ENCODE data around the gene HMGCS1. TPM values are rescaled to one million over a fixed set of nuclear protein-coding genes. Genes with fewer than 3 reads are reported as not detected.

HMGCS1 gene
- total and polyA plus RNA-seq, 9 of the 15 experiments (the other 6 are each of a cell fraction or from before 2014, with no cell fraction given) = 43.7 to 337 (median 111) TPM

DNA sequence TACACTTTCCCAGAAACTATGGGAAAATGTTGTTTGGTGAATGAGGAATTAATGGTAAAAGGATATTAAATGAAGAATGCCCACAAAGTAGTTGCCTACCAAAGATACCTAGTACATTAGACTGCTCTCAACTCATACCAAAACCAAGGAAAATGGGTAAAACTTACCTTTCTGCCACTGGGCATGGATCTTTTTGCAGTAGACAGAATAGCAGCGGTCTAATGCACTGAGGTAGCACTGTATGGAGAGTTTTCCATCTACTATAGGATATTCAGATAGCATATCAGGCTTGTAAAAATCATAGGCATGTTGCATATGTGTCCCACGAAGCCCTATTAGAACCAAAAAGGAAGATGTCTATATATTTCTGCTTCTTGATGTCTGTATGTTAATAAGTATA lies 16.4 kb downstream of the HMGCS1 start:
- ATAC-seq (no peak), FAIRE-seq (no peak), DNase-seq (ENCODE audit: extremely low read depth in 1 of 4, low spot score in 3 of 4) (no peak)
- no peaks in the 10 kb centered on the region for H3K9me3 ChIP-seq (replicated peaks; ENCODE audit: control insufficient read depth, insufficient read depth, low read depth, low read length)
- no peak overlapping the region for H3K4me3 ChIP-seq
- H2AFZ ChIP-seq (ENCODE audit: low read depth, low read length) = no peak overlapping the region
- no TSS peak for BruUV-seq (replicated peaks)
- ChIA-PET CTCF (ENCODE audit: low intra/inter-chr PET ratio) (no interaction called here), POLR2A (interaction anchor here (1.8 kb wide), 1 partner anchor 15 kb away, joined by 5 read pairs; no protein-coding TSS in a partner anchor)
- H3K36me3 ChIP-seq (ENCODE audit: control insufficient read depth, insufficient read depth, low read length) = peaks cover 96% of the 10 kb centered on the region
- H3K79me2 ChIP-seq (ENCODE audit: control insufficient read depth, insufficient read depth, low read length) = peaks cover 24% of the 10 kb centered on the region
- no peak overlapping the region for H3K4me2 ChIP-seq (ENCODE audit: insufficient read depth, low read length)
- peaks cover 1 to 11% of the 10 kb centered on the region in 2 experiments; a peak in 4 of 5 replicates for H3K4me1 ChIP-seq (replicated peaks in 1 of 2; ENCODE audit: control insufficient read depth in 2 of 2, insufficient read depth in 2 of 2, low read length in 2 of 2)
- peaks cover 7% of the 10 kb centered on the region for H4K20me1 ChIP-seq (replicated peaks; ENCODE audit: control insufficient read depth, insufficient read depth, low read length)
- no peaks in the 10 kb centered on the region for H3K9me1 ChIP-seq (ENCODE audit: control insufficient read depth, insufficient read depth, low read length)
- no peaks in the 10 kb centered on the region for H3K27me3 ChIP-seq (ENCODE audit: control insufficient read depth in 2 of 2, insufficient read depth in 2 of 2, low read length in 2 of 2)
- in situ Hi-C loops (cut with MboI) = no loop called here
- H3K9ac ChIP-seq (ENCODE audit: insufficient read depth in 1 of 2, low read depth in 2 of 2, low read length in 2 of 2) = no peak overlapping the region
- 62% methylated on average over 2 of the region's 2 CpGs for WGBS (ENCODE audit: insufficient coverage, low coverage, missing lambda C conversion rate)
- no peak overlapping the region for H3K27ac ChIP-seq (ENCODE audit: extremely low read depth, low read depth, low read length)
- intact Hi-C loops (cut with micrococcal nuclease) = no loop called here
- TF ChIP-seq ILF3 (IDR thresholded peaks at IDR 0.05; ENCODE audit: borderline replicate concordance) = no peak
- TF ChIP-seq ZNF384 (IDR thresholded peaks at IDR 0.05; ENCODE audit: low read depth, low read length) = no peak
- no peak for TF ChIP-seq POLR3G (IDR thresholded peaks at IDR 0.05; ENCODE audit: extremely low read depth, insufficient read length, insufficient replicate concordance)
- TF ChIP-seq, protein P1, sequence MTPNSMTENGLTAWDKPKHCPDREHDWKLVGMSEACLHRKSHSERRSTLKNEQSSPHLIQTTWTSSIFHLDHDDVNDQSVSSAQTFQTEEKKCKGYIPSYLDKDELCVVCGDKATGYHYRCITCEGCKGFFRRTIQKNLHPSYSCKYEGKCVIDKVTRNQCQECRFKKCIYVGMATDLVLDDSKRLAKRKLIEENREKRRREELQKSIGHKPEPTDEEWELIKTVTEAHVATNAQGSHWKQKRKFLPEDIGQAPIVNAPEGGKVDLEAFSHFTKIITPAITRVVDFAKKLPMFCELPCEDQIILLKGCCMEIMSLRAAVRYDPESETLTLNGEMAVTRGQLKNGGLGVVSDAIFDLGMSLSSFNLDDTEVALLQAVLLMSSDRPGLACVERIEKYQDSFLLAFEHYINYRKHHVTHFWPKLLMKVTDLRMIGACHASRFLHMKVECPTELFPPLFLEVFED (CRISPR knock-in tag; conservative IDR thresholded peaks at IDR 0.05) = no peak
- TF ChIP-seq, protein P2, sequence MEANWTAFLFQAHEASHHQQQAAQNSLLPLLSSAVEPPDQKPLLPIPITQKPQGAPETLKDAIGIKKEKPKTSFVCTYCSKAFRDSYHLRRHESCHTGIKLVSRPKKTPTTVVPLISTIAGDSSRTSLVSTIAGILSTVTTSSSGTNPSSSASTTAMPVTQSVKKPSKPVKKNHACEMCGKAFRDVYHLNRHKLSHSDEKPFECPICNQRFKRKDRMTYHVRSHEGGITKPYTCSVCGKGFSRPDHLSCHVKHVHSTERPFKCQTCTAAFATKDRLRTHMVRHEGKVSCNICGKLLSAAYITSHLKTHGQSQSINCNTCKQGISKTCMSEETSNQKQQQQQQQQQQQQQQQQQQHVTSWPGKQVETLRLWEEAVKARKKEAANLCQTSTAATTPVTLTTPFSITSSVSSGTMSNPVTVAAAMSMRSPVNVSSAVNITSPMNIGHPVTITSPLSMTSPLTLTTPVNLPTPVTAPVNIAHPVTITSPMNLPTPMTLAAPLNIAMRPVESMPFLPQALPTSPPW (CRISPR knock-in tag; IDR thresholded peaks at IDR 0.05) = no peak
- no peak for TF ChIP-seq ZC3H11A (IDR thresholded peaks at IDR 0.05; ENCODE audit: low read depth, low read length)
- TF ChIP-seq, protein P3, sequence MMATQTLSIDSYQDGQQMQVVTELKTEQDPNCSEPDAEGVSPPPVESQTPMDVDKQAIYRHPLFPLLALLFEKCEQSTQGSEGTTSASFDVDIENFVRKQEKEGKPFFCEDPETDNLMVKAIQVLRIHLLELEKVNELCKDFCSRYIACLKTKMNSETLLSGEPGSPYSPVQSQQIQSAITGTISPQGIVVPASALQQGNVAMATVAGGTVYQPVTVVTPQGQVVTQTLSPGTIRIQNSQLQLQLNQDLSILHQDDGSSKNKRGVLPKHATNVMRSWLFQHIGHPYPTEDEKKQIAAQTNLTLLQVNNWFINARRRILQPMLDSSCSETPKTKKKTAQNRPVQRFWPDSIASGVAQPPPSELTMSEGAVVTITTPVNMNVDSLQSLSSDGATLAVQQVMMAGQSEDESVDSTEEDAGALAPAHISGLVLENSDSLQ (IDR thresholded peaks at IDR 0.05) = no peak
- no peak for TF ChIP-seq ZNF347 (CRISPR knock-in tag; IDR thresholded peaks at IDR 0.05; ENCODE audit: low read depth)
- TF ChIP-seq ZFP30 (CRISPR knock-in tag; IDR thresholded peaks at IDR 0.05; ENCODE audit: borderline replicate concordance) = no peak
- TF ChIP-seq, protein P4, sequence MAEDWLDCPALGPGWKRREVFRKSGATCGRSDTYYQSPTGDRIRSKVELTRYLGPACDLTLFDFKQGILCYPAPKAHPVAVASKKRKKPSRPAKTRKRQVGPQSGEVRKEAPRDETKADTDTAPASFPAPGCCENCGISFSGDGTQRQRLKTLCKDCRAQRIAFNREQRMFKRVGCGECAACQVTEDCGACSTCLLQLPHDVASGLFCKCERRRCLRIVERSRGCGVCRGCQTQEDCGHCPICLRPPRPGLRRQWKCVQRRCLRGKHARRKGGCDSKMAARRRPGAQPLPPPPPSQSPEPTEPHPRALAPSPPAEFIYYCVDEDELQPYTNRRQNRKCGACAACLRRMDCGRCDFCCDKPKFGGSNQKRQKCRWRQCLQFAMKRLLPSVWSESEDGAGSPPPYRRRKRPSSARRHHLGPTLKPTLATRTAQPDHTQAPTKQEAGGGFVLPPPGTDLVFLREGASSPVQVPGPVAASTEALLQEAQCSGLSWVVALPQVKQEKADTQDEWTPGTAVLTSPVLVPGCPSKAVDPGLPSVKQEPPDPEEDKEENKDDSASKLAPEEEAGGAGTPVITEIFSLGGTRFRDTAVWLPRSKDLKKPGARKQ (CRISPR knock-in tag; IDR thresholded peaks at IDR 0.05) = no peak
- TF ChIP-seq SMARCE1 (IDR thresholded peaks at IDR 0.05) = no peak
